Caco-2 (cell line): ENCODE measurements around the gene SLC7A8. TPM values are rescaled to one million over a fixed set of nuclear protein-coding genes. Genes with fewer than 3 reads are reported as not detected.

ENCODE experiments used
- BruUV-seq: library from RNA; stranded (reverse); fragments of 400-500 nt; replicated peaks from 2 replicates; lab custom pipeline; 2021; lab: Mats Ljungman, UMichigan
- CTCF ChIA-PET: fragments of 300-600 bp; sonication (Branson Sonifier 250); formaldehyde crosslinking; loops from one replicate; lab custom pipeline; 2022; ENCODE audit warnings: antibody characterized with exemption; lab: Charles Lee
- POLR2A ChIA-PET: fragments of 300-600 bp; sonication (Branson Sonifier 250); formaldehyde crosslinking; loops from one replicate; lab custom pipeline; 2022; ENCODE audit warnings: antibody characterized with exemption; lab: Charles Lee
- DNase-seq, 2 experiments: peaks; one replicate each; pipeline versions ENCODE4 v3.0.0 to v3.0.0-alpha.2; 2020 to 2022
- H3K27me3 ChIP-seq: replicated peaks from 2 replicates; pipeline ENCODE4 v1.6.0; 2011; ENCODE audit warnings: low read length; ENCODE audit not compliant: control insufficient read depth, insufficient read depth
- H3K36me3 ChIP-seq: 2 replicates; pipeline ENCODE4 v1.5.1; 2011; ENCODE audit warnings: low read length; ENCODE audit not compliant: control insufficient read depth, insufficient read depth
- H3K4me1 ChIP-seq: fragments of 250-450 bp; sonication (Bioruptor Pico); 2 replicates; pipeline ENCODE4 v1.5.1; 2020; ENCODE audit warnings: mild to moderate bottlenecking
- H3K4me3 ChIP-seq: 2 replicates; pipeline ENCODE4 v1.5.1; 2011; ENCODE audit warnings: low read depth, mild to moderate bottlenecking, control low read depth, low read length
- H3K9me3 ChIP-seq: fragments of 250-450 bp; sonication (Bioruptor Pico); 2 replicates; pipeline ENCODE4 v1.5.1; 2020; ENCODE audit warnings: mild to moderate bottlenecking, moderate library complexity
- H3K27ac Mint-ChIP-seq: one replicate; pipeline ENCODE4 v1.8.0; 2022; ENCODE audit warnings: mixed read lengths; ENCODE audit not compliant: unreplicated experiment
- H3K27me3 Mint-ChIP-seq: one replicate; pipeline ENCODE4 v1.8.0; 2022; ENCODE audit warnings: mixed read lengths; ENCODE audit not compliant: insufficient read depth, unreplicated experiment
- H3K36me3 Mint-ChIP-seq: one replicate; pipeline ENCODE4 v1.8.0; 2022; ENCODE audit warnings: mild to moderate bottlenecking, mixed read lengths; ENCODE audit not compliant: insufficient read depth, unreplicated experiment
- H3K4me1 Mint-ChIP-seq: one replicate; pipeline ENCODE4 v1.8.0; 2022; ENCODE audit warnings: low read depth, mixed read lengths; ENCODE audit not compliant: unreplicated experiment
- H3K4me3 Mint-ChIP-seq: one replicate; pipeline ENCODE4 v1.8.0; 2022; ENCODE audit warnings: mild to moderate bottlenecking, moderate library complexity, mixed read lengths; ENCODE audit not compliant: unreplicated experiment
- H3K9me3 Mint-ChIP-seq: one replicate; pipeline ENCODE4 v1.8.0; 2022; ENCODE audit warnings: mixed read lengths; ENCODE audit not compliant: unreplicated experiment
- CTCF ChIP-seq, 2 experiments: fragments of 200-600 bp in 1 of 2; IDR thresholded peaks; 1 replicate in 1 of 2; 2 replicates in 1 of 2; pipeline versions ENCODE4 v1.5.1 to v1.8.0; 2011 to 2022; ENCODE audit warnings: antibody characterized with exemption in 1 of 2, control low read depth in 1 of 2, inconsistent platforms in 1 of 2, low read depth in 1 of 2, low read length in 1 of 2, mild to moderate bottlenecking in 1 of 2, moderate library complexity in 1 of 2; ENCODE audit not compliant: insufficient read depth in 1 of 2, severe bottlenecking in 1 of 2, unreplicated experiment in 1 of 2
- intact Hi-C: fragments of 100-400 bp; cut with micrococcal nuclease; formaldehyde crosslinking; loops from one replicate; pipeline ENCODE4 v1.10.0; 2022; ENCODE audit not compliant: unreplicated experiment
- total RNA-seq: library from RNA; stranded (reverse); gene quantifications from 2 replicates; pipeline ENCODE4 v1.2.3, GENCODE V29; 2022

The SLC7A8 gene
- total RNA-seq, 1 experiment from 2014 or later = 26.9 TPM

- Mint-ChIP-seq H3K9me3 (no peaks in the 10 kb centered on the region), H3K27ac (no peak within 1 kb of the TSS), H3K4me1 (peaks cover 10% of the 10 kb centered on the region), H3K4me3 (no peak within 1 kb of the TSS), H3K27me3 (no peaks in the 10 kb centered on the region), H3K36me3 (peaks cover 47% of the 10 kb centered on the region)
- BruUV-seq = TSS peak; percentile 77
- POLR2A ChIA-PET = interaction anchor here (0.6 to 2.2 kb wide), 29 partner anchors 9 to 832 kb away, joined by 3 to 23 read pairs (median 4); partner anchors contain the start of genes AJUBA, BCL2L2, CIROP and PABPN1
- H3K4me1 ChIP-seq = peaks cover 3% of the 10 kb centered on the region; the same call in 1 of the 2 replicates
- no peaks in the 10 kb centered on the region for H3K9me3 ChIP-seq
- no peak for TF ChIP-seq CTCF (IDR thresholded peaks at IDR 0.05; ENCODE audit: insufficient read depth in 1 of 2, low read depth in 1 of 2, low read length in 1 of 2, severe bottlenecking in 1 of 2, unreplicated experiment in 1 of 2)
- no peaks in the 10 kb centered on the region for H3K36me3 ChIP-seq
- no peaks in the 10 kb centered on the region for H3K27me3 ChIP-seq
- intact Hi-C loops = loop anchor here (1.0 to 2.0 kb wide), 2 partner anchors 17 to 25 kb away; no protein-coding TSS in a partner anchor
- peak within 1 kb of the TSS; percentile 79 for H3K4me3 ChIP-seq
- CTCF ChIA-PET = interaction anchor here (0.5 to 3.3 kb wide), 20 partner anchors 8 to 754 kb away, joined by 3 to 110 read pairs (median 4); partner anchors contain the start of genes CDH24 and PABPN1
- DNase-seq = peak; percentile 98 to 99
Observed at GRCh38 chr14:23095196-23096108, 88.0 kb downstream of the SLC7A8 start, which contains the start of gene C14orf119. Gene C14orf119 (plus strand): TSS chr14:23095505. CDS start chr14:23097659, 2,154 bp downstream.

- peak within 1 kb of the TSS; percentile 79 for H3K4me3 ChIP-seq
- CTCF ChIA-PET = interaction anchor here (0.6 to 3.3 kb wide), 16 partner anchors 14 to 734 kb away, joined by 3 to 110 read pairs (median 8); partner anchors contain the start of genes CDH24 and PABPN1
- POLR2A ChIA-PET = interaction anchor here (0.6 to 2.2 kb wide), 26 partner anchors 10 to 227 kb away, joined by 3 to 23 read pairs (median 4); partner anchors contain the start of genes AJUBA, BCL2L2, CIROP and PABPN1
- Mint-ChIP-seq H3K27ac (no peak within 1 kb of the TSS), H3K9me3 (no peaks in the 10 kb centered on the region), H3K4me3 (no peak within 1 kb of the TSS), H3K36me3 (peaks cover 48% of the 10 kb centered on the region), H3K27me3 (no peaks in the 10 kb centered on the region), H3K4me1 (peaks cover 10% of the 10 kb centered on the region)
- TF ChIP-seq CTCF (IDR thresholded peaks at IDR 0.05; ENCODE audit: insufficient read depth in 1 of 2, low read depth in 1 of 2, low read length in 1 of 2, severe bottlenecking in 1 of 2, unreplicated experiment in 1 of 2) = no peak
- DNase-seq = peak; percentile 78 to 85
- peaks cover 1% of the 10 kb centered on the region for H3K36me3 ChIP-seq
- H3K9me3 ChIP-seq = no peaks in the 10 kb centered on the region
- no TSS peak for BruUV-seq
- intact Hi-C loops = loop anchor here (1.0 to 2.0 kb wide), 2 partner anchors 16 to 24 kb away; no protein-coding TSS in a partner anchor
- H3K27me3 ChIP-seq = no peaks in the 10 kb centered on the region
- peaks cover 3% of the 10 kb centered on the region; the same call in 1 of the 2 replicates for H3K4me1 ChIP-seq
Observed at GRCh38 chr14:23094666-23095195, 88.7 kb downstream of the SLC7A8 start, which contains the start of gene ACIN1. Gene ACIN1 (minus strand): TSS chr14:23095136. CDS start chr14:23095112, 24 bp downstream.
